Neutrophil (primary cell): Measurements from ENCODE around the gene REXO1.

ENCODE experiments used
- H3K27ac ChIP-seq: fragments of 200-600 bp; sonication (generic); 2 replicates; pipeline ENCODE4 v1.5.1; 2016; ENCODE audit warnings: mild to moderate bottlenecking, moderate library complexity
- H3K27me3 ChIP-seq: fragments of 200-600 bp; sonication (generic); 2 replicates; pipeline ENCODE4 v1.6.0; 2016; ENCODE audit warnings: mild to moderate bottlenecking
- H3K36me3 ChIP-seq: fragments of 200-600 bp; sonication (generic); 2 replicates; pipeline ENCODE4 v1.5.1; 2017
- H3K4me1 ChIP-seq, 2 experiments: fragments of 200-600 bp in 1 of 2; sonication (generic) in 1 of 2; 1 replicate in 1 of 2; 2 replicates in 1 of 2; pipeline versions ENCODE4 v1.5.1 to v1.6.1; 2013 to 2016; ENCODE audit warnings: low read depth in 1 of 2, low read length in 1 of 2, mild to moderate bottlenecking in 1 of 2, moderate library complexity in 1 of 2; ENCODE audit not compliant: control insufficient read depth in 1 of 2, insufficient read depth in 1 of 2
- H3K4me3 ChIP-seq, 2 experiments: fragments of 200-600 bp in 1 of 2; sonication (generic) in 1 of 2; 1 replicate in 1 of 2; 2 replicates in 1 of 2; pipeline ENCODE4 v1.5.1; 2013 to 2016; ENCODE audit warnings: low read depth in 1 of 2, low read length in 1 of 2, mild to moderate bottlenecking in 1 of 2, moderate library complexity in 1 of 2
- H3K9me3 ChIP-seq: fragments of 200-600 bp; sonication (generic); 2 replicates; pipeline ENCODE4 v1.5.1; 2016
- TF ChIP-seq, protein P1 (sequence below): fragments of 200-600 bp; sonication (generic); IDR thresholded peaks from 2 replicates; pipeline ENCODE4 v1.5.1; 2016; ENCODE audit warnings: antibody characterized with exemption

The REXO1 gene

DNA sequence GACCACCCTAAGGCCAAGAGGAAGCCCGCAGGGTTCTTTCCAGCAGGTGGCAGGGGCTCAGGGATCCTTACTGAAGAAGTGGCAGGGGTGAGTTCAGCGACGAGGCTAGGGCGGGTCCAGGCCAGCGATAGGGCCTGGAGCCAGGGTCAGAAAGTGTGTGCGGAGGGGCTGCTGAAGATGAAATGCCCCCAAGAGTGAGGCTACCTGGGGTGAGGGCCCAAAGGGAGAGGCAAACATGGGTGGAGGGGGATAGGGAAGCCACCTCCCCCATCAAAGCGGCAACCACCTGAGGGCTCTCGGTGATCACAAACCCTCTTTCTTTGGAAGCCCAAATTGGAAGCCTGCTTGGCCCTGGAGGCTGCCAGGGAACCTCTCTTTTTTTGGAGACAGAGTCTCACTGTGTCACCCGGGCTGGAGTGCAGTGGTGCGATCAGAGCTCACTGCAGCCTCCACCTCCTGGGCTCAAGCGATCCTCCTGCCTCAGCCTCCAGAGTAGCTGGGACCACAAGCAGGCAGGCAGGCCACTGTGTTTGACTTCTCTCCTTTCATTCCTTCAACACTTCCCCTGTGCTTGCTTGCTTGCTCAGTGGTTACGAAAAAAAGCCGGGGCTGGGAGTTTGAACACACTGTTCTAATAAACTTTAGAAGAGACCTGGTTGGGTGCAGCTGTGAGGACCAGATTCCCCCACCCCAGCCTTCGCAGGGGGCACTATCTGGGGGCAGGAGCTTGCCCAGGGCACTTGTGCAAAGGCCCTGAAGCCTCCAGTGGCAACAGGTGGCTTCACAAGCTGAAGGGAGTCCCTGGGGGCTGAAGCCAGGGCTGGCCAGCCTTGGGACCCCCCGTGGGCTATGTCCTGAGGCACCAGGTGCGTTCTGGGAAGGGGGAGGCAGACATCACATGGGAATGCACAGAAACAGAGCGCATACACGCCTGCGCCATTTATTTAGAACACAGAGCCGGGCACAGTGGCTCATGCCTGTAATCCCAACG lies 34.8 kb downstream of the REXO1 start:
- Histone ChIP-seq H3K36me3 (peaks cover 41% of the 10 kb centered on the region), H3K27me3 (no peaks in the 10 kb centered on the region), H3K4me1 (peaks cover 16 to 18% of the 10 kb centered on the region in 2 experiments), H3K4me3 (peak overlapping the region; percentile 84 to 90), H3K9me3 (no peaks in the 10 kb centered on the region), H3K27ac (peak overlapping the region; percentile 89)
- TF ChIP-seq, protein P1, sequence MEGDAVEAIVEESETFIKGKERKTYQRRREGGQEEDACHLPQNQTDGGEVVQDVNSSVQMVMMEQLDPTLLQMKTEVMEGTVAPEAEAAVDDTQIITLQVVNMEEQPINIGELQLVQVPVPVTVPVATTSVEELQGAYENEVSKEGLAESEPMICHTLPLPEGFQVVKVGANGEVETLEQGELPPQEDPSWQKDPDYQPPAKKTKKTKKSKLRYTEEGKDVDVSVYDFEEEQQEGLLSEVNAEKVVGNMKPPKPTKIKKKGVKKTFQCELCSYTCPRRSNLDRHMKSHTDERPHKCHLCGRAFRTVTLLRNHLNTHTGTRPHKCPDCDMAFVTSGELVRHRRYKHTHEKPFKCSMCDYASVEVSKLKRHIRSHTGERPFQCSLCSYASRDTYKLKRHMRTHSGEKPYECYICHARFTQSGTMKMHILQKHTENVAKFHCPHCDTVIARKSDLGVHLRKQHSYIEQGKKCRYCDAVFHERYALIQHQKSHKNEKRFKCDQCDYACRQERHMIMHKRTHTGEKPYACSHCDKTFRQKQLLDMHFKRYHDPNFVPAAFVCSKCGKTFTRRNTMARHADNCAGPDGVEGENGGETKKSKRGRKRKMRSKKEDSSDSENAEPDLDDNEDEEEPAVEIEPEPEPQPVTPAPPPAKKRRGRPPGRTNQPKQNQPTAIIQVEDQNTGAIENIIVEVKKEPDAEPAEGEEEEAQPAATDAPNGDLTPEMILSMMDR, result no peak

DNA sequence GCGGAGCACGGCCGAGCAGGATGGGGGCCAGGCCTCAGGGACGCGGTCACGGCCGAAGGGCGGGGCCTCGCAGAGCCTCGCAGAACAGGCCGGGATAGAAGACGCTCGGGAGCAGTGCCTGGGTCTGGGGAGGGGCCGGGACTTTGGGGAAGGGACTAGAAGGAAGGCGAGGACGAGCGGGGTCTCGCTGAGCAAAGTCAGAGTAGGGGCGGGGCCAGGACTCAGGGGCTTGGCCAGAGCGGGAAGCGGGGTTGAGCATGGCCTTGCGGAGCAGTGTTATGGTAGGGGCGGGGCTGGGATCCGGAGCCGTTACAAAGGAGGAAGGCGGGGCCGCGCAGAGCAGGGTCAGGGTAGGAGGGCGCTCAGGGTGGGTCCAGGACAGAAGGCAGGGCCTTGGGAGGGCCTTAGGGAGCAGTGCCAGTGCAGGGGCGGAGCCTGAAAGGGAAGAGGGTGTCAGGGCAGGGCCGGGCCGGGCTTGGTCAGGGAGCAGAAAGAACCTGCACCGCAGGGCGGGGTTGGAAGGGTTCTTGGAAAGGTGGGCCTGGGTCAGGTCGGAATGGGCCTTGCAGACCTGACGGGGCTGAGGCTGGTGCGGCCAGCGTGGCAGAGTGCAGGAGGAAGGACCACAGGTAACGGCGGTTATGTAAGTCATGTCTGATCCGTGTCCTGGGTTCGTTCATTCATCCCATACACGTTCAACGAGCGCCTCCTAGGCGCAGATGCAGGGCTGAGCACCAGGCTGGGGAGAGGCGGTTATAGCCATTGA lies 35.7 kb downstream of the REXO1 start:
- Histone ChIP-seq H3K27ac (peak overlapping the region; percentile 89), H3K27me3 (no peaks in the 10 kb centered on the region), H3K4me1 (peaks cover 16 to 18% of the 10 kb centered on the region in 2 experiments), H3K36me3 (peaks cover 38% of the 10 kb centered on the region), H3K4me3 (peak overlapping the region; percentile 84 to 90), H3K9me3 (no peaks in the 10 kb centered on the region)
- TF ChIP-seq, protein P1, result peak; percentile 18

DNA sequence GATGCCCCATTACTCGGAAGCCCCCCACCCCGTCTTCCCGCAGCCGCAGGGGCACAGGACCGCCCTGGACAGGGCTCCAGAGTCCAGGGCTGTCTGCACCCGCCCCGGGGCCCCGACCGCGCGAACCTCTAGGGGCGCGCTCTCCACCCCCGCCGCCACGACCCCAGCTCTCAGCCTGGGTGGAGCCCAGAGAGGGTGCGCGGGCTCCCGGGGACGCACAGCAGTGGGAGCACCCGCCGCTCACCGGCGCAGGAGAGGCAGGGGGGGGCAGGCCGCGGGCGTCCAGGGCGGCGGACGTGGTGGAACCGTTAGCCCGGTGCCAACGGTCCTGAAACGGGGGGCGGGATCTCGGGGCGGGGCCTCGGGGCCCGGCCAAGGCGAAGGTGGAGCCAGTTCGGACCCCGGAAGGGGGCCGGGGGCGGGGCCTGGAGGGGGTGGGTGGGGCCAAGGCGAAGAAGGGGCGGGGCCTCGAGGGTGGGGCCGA lies 36.3 kb downstream of the REXO1 start, which contains the start of gene ATP8B3:
Gene ATP8B3, minus strand, starts transcription at position 335 of the 484 bp plus-strand sequence. CDS start 540 bp downstream, outside the sequence.
- TF ChIP-seq, protein P1, result peak; percentile 36
- peak within 1 kb of the TSS; percentile 84 to 90 for H3K4me3 ChIP-seq
- H3K27ac ChIP-seq, result peak within 1 kb of the TSS; percentile 89

DNA sequence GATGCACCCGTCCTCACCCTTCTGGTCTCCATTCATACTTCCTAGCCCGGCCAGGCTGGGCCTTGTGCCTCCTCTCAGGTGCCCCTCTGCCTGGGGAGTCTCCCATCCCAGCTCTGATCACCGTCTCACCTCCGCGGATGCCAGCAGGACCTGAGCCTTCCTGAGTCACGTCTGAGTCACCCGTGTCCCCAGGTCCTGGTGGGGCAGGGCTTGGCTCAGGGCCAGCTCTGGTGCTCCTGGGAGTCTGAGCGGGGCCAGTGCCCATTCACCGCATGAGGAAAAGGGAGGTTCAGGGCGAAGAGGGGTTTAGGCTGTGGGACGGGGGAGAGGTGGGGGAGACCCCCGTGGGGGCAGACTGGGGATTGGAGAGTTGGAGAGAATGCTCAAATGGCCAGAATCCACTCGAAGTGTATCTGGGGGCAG lies 36.8 kb downstream of the REXO1 start:
- Histone ChIP-seq H3K36me3 (peaks cover 38% of the 10 kb centered on the region), H3K27ac (peak overlapping the region; percentile 89), H3K4me1 (peaks cover 16 to 18% of the 10 kb centered on the region in 2 experiments), H3K4me3 (peak overlapping the region; percentile 57 to 90), H3K27me3 (no peaks in the 10 kb centered on the region), H3K9me3 (no peaks in the 10 kb centered on the region)
- TF ChIP-seq, protein P1, result no peak

More for the DNA sequence above, 36.3 kb downstream of the REXO1 start, which contains the start of gene ATP8B3:
- no peaks in the 10 kb centered on the region for H3K9me3 ChIP-seq
- peaks cover 16 to 18% of the 10 kb centered on the region in 2 experiments for H3K4me1 ChIP-seq
- no peaks in the 10 kb centered on the region for H3K27me3 ChIP-seq
- peaks cover 38% of the 10 kb centered on the region for H3K36me3 ChIP-seq

DNA sequence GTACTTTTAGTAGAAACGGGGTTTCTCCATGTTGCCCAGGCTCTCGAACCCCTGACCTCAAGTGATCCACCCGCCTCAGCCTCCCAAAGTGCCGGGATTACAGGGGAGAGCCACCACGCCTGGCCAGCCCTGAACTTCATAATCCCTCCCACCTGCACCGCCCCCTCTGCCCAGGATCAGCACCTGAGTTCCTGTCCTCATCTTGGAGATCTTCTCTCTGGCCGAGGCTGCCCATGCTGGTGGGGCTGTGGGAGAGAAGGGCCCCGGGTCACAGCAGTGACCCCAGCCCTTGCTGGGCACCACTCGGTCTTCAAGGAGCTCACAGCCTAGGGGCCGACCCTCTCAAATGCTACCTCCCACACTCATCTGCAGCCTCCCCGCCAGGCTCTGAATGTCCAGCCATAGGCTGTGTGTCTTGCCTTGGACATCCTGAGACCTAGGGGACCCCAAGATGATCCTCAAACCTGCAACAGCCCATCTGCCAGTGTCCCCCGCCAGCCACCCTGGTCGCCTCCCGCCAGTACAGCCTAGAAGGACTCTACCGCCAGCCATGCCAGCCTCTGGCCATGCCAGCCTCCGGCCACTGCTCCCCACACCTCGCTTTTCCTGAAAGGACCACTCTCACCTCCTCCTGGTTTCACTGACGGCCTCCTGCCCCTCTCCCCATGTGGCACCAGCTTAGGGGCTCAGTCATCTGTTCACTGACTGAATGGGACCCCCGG lies 37.7 kb downstream of the REXO1 start:
- peak overlapping the region; percentile 89 for H3K27ac ChIP-seq
- H3K9me3 ChIP-seq, result no peaks in the 10 kb centered on the region
- TF ChIP-seq, protein P1, result no peak
- H3K36me3 ChIP-seq, result peaks cover 37% of the 10 kb centered on the region
- no peak overlapping the region for H3K4me3 ChIP-seq
- H3K27me3 ChIP-seq, result no peaks in the 10 kb centered on the region
- peaks cover 16 to 18% of the 10 kb centered on the region in 2 experiments for H3K4me1 ChIP-seq
